ENCODE measurements around the gene ERC2. TPM values are rescaled to one million over a fixed set of nuclear protein-coding genes. Genes with fewer than 3 reads are reported as not detected.

ERC2 gene
- total and polyA plus RNA-seq, 2 donors (not counting 3 experiments of a cell fraction or from before 2014, with no cell fraction given) = 5.6 to 15.5 TPM

GRCh38 chr3:55718074-55718473, 750.2 kb downstream of the ERC2 start:
- H3K27me3 ChIP-seq (ENCODE audit: control insufficient read depth in 2 of 2, insufficient read depth in 2 of 2, low read length in 2 of 2) = no peaks in the 10 kb centered on the region
- H3K4me3 ChIP-seq (replicated peaks in 1 of 3; ENCODE audit: insufficient read depth in 1 of 3, low read depth in 1 of 3, low read length in 3 of 3) = no peak overlapping the region
- DNase-seq (ENCODE audit: low read depth, low spot score) (no peak), FAIRE-seq (no peak)
- POLR2A ChIA-PET = no interaction called here
- intact Hi-C loops (cut with micrococcal nuclease) (loop anchor here (10.0 kb wide), 1 partner anchor 863 kb away; no protein-coding TSS in a partner anchor), dilution Hi-C loops (cut with MboI; ENCODE audit: extremely low pct_ligation_motif_present, low sequenced_read_pairs) (no loop called here)
- H3K4me1 ChIP-seq (ENCODE audit: control insufficient read depth, extremely low read depth, insufficient read depth, low read length) = no peaks in the 10 kb centered on the region
- H3K79me2 ChIP-seq (ENCODE audit: control insufficient read depth, insufficient read depth, low read length) = no peaks in the 10 kb centered on the region
- no peak overlapping the region for H2AFZ ChIP-seq (ENCODE audit: low read depth, low read length)
- no peak overlapping the region for H3K4me2 ChIP-seq (ENCODE audit: insufficient read depth, low read length)
- CTCF ChIA-PET = no interaction called here
- no TSS peak for BruUV-seq (replicated peaks)
- no peak overlapping the region for H3K9ac ChIP-seq (replicated peaks; ENCODE audit: extremely low read depth, insufficient read depth, low read length)
- no peaks in the 10 kb centered on the region for H3K36me3 ChIP-seq (ENCODE audit: control insufficient read depth in 2 of 2, extremely low read depth in 1 of 2, insufficient read depth in 2 of 2, low read length in 2 of 2)
- TF ChIP-seq EZH2 (IDR thresholded peaks at IDR 0.05; ENCODE audit: borderline replicate concordance, low read depth, low read length, severe bottlenecking) (no peak), GATA2 (IDR thresholded peaks at IDR 0.05; ENCODE audit: insufficient read depth, insufficient read length, low read depth, low read length) (no peak), POLR2AphosphoS5 (IDR thresholded peaks at IDR 0.05; ENCODE audit: insufficient read depth, low read depth, low read length) (no peak), MAX (IDR thresholded peaks at IDR 0.05; ENCODE audit: insufficient read depth, insufficient read length) (no peak), CTCF (IDR thresholded peaks at IDR 0.05; ENCODE audit: extremely low read depth in 1 of 2, insufficient read depth in 1 of 2, low read depth in 1 of 2, low read length in 2 of 2) (no peak), POLR2A (IDR thresholded peaks at IDR 0.05; ENCODE audit: low read depth, low read length) (no peak), MYC (IDR thresholded peaks at IDR 0.05; ENCODE audit: low read depth, low read length) (no peak), FOS (IDR thresholded peaks at IDR 0.05; ENCODE audit: borderline replicate concordance, insufficient read depth, low read length) (no peak), JUN (IDR thresholded peaks at IDR 0.05; ENCODE audit: borderline replicate concordance, insufficient read depth, insufficient read length, low read depth) (no peak)
- H4K20me1 ChIP-seq (replicated peaks; ENCODE audit: control insufficient read depth, extremely low read depth, insufficient read depth, low read length) = no peaks in the 10 kb centered on the region
- no peaks in the 10 kb centered on the region for H3K9me3 ChIP-seq (replicated peaks; ENCODE audit: control insufficient read depth, insufficient read depth, low read length)
- no peaks in the 10 kb centered on the region for H3K9me1 ChIP-seq (replicated peaks; ENCODE audit: control insufficient read depth, extremely low read depth, insufficient read depth, low read length)
- H3K27ac ChIP-seq (ENCODE audit: insufficient read depth, low read depth, low read length) = no peak overlapping the region
